IPS-NIHi11 (cell line): ENCODE data around the gene NR0B1.

Experiments
- DNase-seq: peaks from one replicate; pipeline ENCODE4 v3.0.0; 2012; ENCODE audit warnings: mixed read lengths, low spot score

Gene NR0B1

GRCh38 chrX:30270639-30271038 lies 38.6 kb downstream of the NR0B1 start:
- DNase-seq = no peak

- DNase-seq = no peak
Observed at GRCh38 chrX:30262763-30263162, 46.4 kb downstream of the NR0B1 start.

GRCh38 chrX:30261012-30261411 lies 48.2 kb downstream of the NR0B1 start:
- DNase-seq = no peak

- no peak for DNase-seq
Observed at GRCh38 chrX:30259927-30260326, 49.3 kb downstream of the NR0B1 start.
